GM12865 (cell line): ENCODE data around the gene FOXO3.

Experiments
- DNase-seq: peaks from one replicate; pipeline ENCODE4 v3.0.0; 2010; ENCODE audit warnings: low read depth
- H3K4me3 ChIP-seq: 2 replicates; pipeline ENCODE4 v1.5.1; 2011; ENCODE audit warnings: mild to moderate bottlenecking, low read depth, low read length, control low read depth
- CTCF ChIP-seq: IDR thresholded peaks from 2 replicates; pipeline ENCODE4 v1.5.1; 2011; ENCODE audit warnings: low read length, control low read depth, low read depth, inconsistent platforms; ENCODE audit not compliant: insufficient read depth; ENCODE audit errors: missing control alignments

Gene FOXO3

GRCh38 chr6:108651340-108652227 is 90.9 kb downstream of the FOXO3 start:
- no peak for DNase-seq
- H3K4me3 ChIP-seq = no peak overlapping the region
- TF ChIP-seq CTCF = no peak

- no peak for TF ChIP-seq CTCF
- no peak overlapping the region for H3K4me3 ChIP-seq
- no peak for DNase-seq
Observed at GRCh38 chr6:108652375-108652774, 91.7 kb downstream of the FOXO3 start.

GRCh38 chr6:108653949-108654348 is 93.2 kb downstream of the FOXO3 start:
- no peak for TF ChIP-seq CTCF
- DNase-seq = no peak
- H3K4me3 ChIP-seq = no peak overlapping the region

GRCh38 chr6:108654465-108655106 is 93.9 kb downstream of the FOXO3 start:
- DNase-seq = no peak
- no peak overlapping the region for H3K4me3 ChIP-seq

GRCh38 chr6:108655806-108656651 is 95.3 kb downstream of the FOXO3 start:
- no peak overlapping the region for H3K4me3 ChIP-seq
- no peak for TF ChIP-seq CTCF
- DNase-seq = no peak

More at GRCh38 chr6:108654465-108655106, 93.9 kb downstream of the FOXO3 start:
- no peak for TF ChIP-seq CTCF

- no peak for TF ChIP-seq CTCF
- no peak overlapping the region for H3K4me3 ChIP-seq
Observed at GRCh38 chr6:108656836-108657235, 96.1 kb downstream of the FOXO3 start.

More at GRCh38 chr6:108656836-108657235, 96.1 kb downstream of the FOXO3 start:
- DNase-seq = no peak
